Vagina (tissue), 2 donors: ENCODE data around the gene SEC16A. TPM values are rescaled to one million over a fixed set of nuclear protein-coding genes. Genes with fewer than 3 reads are reported as not detected.
A peak's percentile ranks its signal among the peaks of the same experiment; 100 is the strongest.

ENCODE experiments used
- DNase-seq, 2 donors: peaks; one replicate each; pipeline ENCODE4 v3.0.0-alpha.2; 2017; ENCODE audit errors: extremely low spot score in 2 of 2
- H3K27ac ChIP-seq: fragments of 200-600 bp; sonication (generic); one replicate; pipeline ENCODE4 v1.5.1; 2019
- H3K27me3 ChIP-seq: fragments of 200-600 bp; sonication (generic); one replicate; pipeline ENCODE4 v1.5.1; 2019
- H3K36me3 ChIP-seq, 2 donors: fragments of 200-600 bp; sonication (generic); one replicate each; pipeline ENCODE4 v1.5.1; 2017 to 2019
- H3K4me1 ChIP-seq: fragments of 200-600 bp; sonication (generic); one replicate; pipeline ENCODE4 v1.5.1; 2019
- H3K4me3 ChIP-seq, 2 donors: fragments of 200-600 bp; sonication (generic); 1 replicate in 1 of 2; 2 replicates in 1 of 2; pipeline ENCODE4 v1.5.1; 2016 to 2019
- H3K9me3 ChIP-seq: fragments of 200-600 bp; sonication (generic); one replicate; pipeline ENCODE4 v1.5.1; 2019
- CTCF ChIP-seq, 3 experiments: fragments of 450-650 bp in 2 of 3; fragments of 200-600 bp in 1 of 3; sonication (generic) in 1 of 3; IDR thresholded peaks; one replicate each; pipeline ENCODE4 v1.5.1; 2017 to 2019; ENCODE audit warnings: antibody characterized with exemption in 3 of 3, mild to moderate bottlenecking in 2 of 3, moderate library complexity in 2 of 3
- POLR2A ChIP-seq, 2 donors: fragments of 450-650 bp; IDR thresholded peaks; one replicate each; pipeline ENCODE4 v1.6.1; 2017; ENCODE audit warnings: antibody characterized with exemption in 2 of 2, mild to moderate bottlenecking in 2 of 2, moderate library complexity in 2 of 2
- POLR2AphosphoS5 ChIP-seq, 2 donors: sonication (generic); formaldehyde crosslinking; IDR thresholded peaks; one replicate each; pipeline ENCODE4 v1.9.0; 2017; ENCODE audit warnings: antibody characterized with exemption in 2 of 2, mild to moderate bottlenecking in 2 of 2, low read depth in 1 of 2; ENCODE audit not compliant: insufficient read depth in 1 of 2
- intact Hi-C: fragments of 100-400 bp; cut with DNase I; formaldehyde crosslinking; loops from one replicate; pipeline ENCODE4 v1.15.1; 2023
- total RNA-seq: library from RNA; depleted of rRNA; stranded (reverse); fragments of >200 nt; gene quantifications from one replicate; pipeline ENCODE4 v1.2.3, GENCODE V29; 2016

The SEC16A gene
- total RNA-seq, 1 donor from 2014 or later = 52.3 TPM

- TF ChIP-seq POLR2A (IDR thresholded peaks at IDR 0.05) (no peak), POLR2AphosphoS5 (IDR thresholded peaks at IDR 0.05; ENCODE audit: insufficient read depth in 1 of 2, low read depth in 1 of 2) (no peak), CTCF (IDR thresholded peaks at IDR 0.05) (no peak)
- no peak overlapping the region for H3K4me3 ChIP-seq
- intact Hi-C loops = no loop called here
Observed at GRCh38 chr9:136529516-136530460, 46.9 kb upstream of the SEC16A start.

GRCh38 chr9:136528716-136529341 lies 46.0 kb upstream of the SEC16A start:
- Histone ChIP-seq H3K4me1 (peaks cover 90% of the 10 kb centered on the region), H3K4me3 (no peak overlapping the region), H3K9me3 (no peaks in the 10 kb centered on the region), H3K27me3 (no peaks in the 10 kb centered on the region), H3K27ac (no peak overlapping the region), H3K36me3 (no peaks in the 10 kb centered on the region)
- intact Hi-C loops = no loop called here
- TF ChIP-seq POLR2A (IDR thresholded peaks at IDR 0.05) = no peak
- no peak for TF ChIP-seq CTCF (IDR thresholded peaks at IDR 0.05)
- TF ChIP-seq POLR2AphosphoS5 (IDR thresholded peaks at IDR 0.05; ENCODE audit: insufficient read depth in 1 of 2, low read depth in 1 of 2) = no peak
- DNase-seq = no peak

More at GRCh38 chr9:136529516-136530460, 46.9 kb upstream of the SEC16A start:
- H3K4me1 ChIP-seq = peaks cover 98% of the 10 kb centered on the region
- H3K36me3 ChIP-seq = no peaks in the 10 kb centered on the region
- no peak overlapping the region for H3K27ac ChIP-seq
- H3K27me3 ChIP-seq = no peaks in the 10 kb centered on the region
- no peaks in the 10 kb centered on the region for H3K9me3 ChIP-seq
- DNase-seq = no peak

- DNase-seq = no peak
- peaks cover 0 to 5% of the 10 kb centered on the region in 2 donors for H3K36me3 ChIP-seq
- no peaks in the 10 kb centered on the region for H3K9me3 ChIP-seq
- H3K27me3 ChIP-seq = no peaks in the 10 kb centered on the region
- TF ChIP-seq POLR2A (IDR thresholded peaks at IDR 0.05) = no peak
- TF ChIP-seq POLR2AphosphoS5 (IDR thresholded peaks at IDR 0.05; ENCODE audit: insufficient read depth in 1 of 2, low read depth in 1 of 2) = peak in 1 of 2 donors; percentile 30
- peaks cover 82% of the 10 kb centered on the region for H3K4me1 ChIP-seq
- H3K27ac ChIP-seq = peak overlapping the region; percentile 44
- no peak overlapping the region for H3K4me3 ChIP-seq
- intact Hi-C loops = no loop called here
Observed at GRCh38 chr9:136527721-136528710, 45.2 kb upstream of the SEC16A start.

- H3K9me3 ChIP-seq = no peaks in the 10 kb centered on the region
- H3K36me3 ChIP-seq = peaks cover 0 to 10% of the 10 kb centered on the region in 2 donors
- no peak for DNase-seq
- intact Hi-C loops = no loop called here
- peaks cover 73% of the 10 kb centered on the region for H3K4me1 ChIP-seq
- peak overlapping the region; percentile 44 for H3K27ac ChIP-seq
- H3K4me3 ChIP-seq = no peak overlapping the region
- no peaks in the 10 kb centered on the region for H3K27me3 ChIP-seq
- TF ChIP-seq POLR2A (IDR thresholded peaks at IDR 0.05) = no peak
- no peak for TF ChIP-seq POLR2AphosphoS5 (IDR thresholded peaks at IDR 0.05; ENCODE audit: insufficient read depth in 1 of 2, low read depth in 1 of 2)
- no peak for TF ChIP-seq CTCF (IDR thresholded peaks at IDR 0.05)
Observed at GRCh38 chr9:136527131-136527530, 44.3 kb upstream of the SEC16A start.

- Histone ChIP-seq H3K36me3 (peaks cover 0 to 10% of the 10 kb centered on the region in 2 donors), H3K27me3 (no peaks in the 10 kb centered on the region), H3K4me3 (no peak overlapping the region), H3K9me3 (no peaks in the 10 kb centered on the region), H3K4me1 (peaks cover 68% of the 10 kb centered on the region), H3K27ac (peak overlapping the region; percentile 44)
- no peak for DNase-seq
- intact Hi-C loops = no loop called here
- TF ChIP-seq CTCF (IDR thresholded peaks at IDR 0.05) (no peak), POLR2AphosphoS5 (IDR thresholded peaks at IDR 0.05; ENCODE audit: insufficient read depth in 1 of 2, low read depth in 1 of 2) (no peak), POLR2A (IDR thresholded peaks at IDR 0.05) (no peak)
Observed at GRCh38 chr9:136526625-136527066, 43.8 kb upstream of the SEC16A start.
